ENCODE results near the gene SRGAP2B. TPM values are rescaled to one million over a fixed set of nuclear protein-coding genes. Genes with fewer than 3 reads are reported as not detected.
"Not testable (repeated sequence)": the region's sequence is repeated elsewhere in the genome, so short reads cannot be mapped to it uniquely, and the experiment has no call there.

The SRGAP2B gene
- total and polyA plus RNA-seq, 2 of the 4 experiments (the other 2 are of a cell fraction) = 15.9 to 50.7 TPM

DNA sequence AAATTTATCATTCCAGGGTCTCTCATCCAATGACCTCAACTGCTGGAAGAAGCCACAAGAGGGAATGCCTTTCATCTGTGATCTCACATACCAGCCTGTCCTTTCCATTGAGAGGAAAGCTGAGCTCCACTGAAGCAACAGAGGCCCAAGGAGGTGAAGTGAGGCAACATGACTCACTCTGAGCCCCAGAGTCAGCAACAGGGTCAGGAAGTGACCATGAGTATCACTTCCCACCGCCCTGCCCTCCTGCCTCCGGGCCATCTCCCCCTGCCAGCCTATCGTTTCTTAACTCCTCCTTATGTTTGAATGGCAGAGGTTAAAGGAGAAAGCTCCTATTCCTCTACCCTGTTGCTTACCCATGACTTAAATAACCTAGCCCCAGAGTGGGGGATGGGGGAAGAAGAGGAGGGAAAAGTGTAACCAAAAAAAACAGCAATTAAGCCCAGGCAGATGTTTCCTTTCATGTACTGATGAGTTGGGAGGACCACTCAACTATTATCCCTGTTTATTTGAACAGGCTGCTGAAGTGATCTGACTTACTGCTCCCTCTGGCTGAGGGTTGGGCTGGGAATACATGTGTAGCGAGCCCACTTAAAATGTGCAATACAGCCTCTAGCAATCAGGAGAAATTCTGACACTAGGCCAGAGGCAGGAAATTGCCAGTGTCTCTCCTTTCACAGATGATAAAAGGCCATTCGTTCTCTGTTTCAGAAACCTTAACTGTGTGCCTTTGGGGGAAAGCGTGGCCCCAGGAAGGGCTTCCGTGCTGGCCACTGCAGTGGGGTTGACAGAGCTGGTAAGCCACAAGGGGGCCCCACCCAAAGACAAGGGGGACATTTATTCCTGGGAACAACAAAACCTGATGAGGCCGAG, 177.7 kb downstream of the SRGAP2B start:
- CTCF ChIA-PET; H3K18ac ChIP-seq (ENCODE audit: low read depth, low read length); dilution Hi-C loops (cut with HindIII; ENCODE audit: low sequenced_read_pairs, unreplicated experiment): not testable (repeated sequence)

DNA sequence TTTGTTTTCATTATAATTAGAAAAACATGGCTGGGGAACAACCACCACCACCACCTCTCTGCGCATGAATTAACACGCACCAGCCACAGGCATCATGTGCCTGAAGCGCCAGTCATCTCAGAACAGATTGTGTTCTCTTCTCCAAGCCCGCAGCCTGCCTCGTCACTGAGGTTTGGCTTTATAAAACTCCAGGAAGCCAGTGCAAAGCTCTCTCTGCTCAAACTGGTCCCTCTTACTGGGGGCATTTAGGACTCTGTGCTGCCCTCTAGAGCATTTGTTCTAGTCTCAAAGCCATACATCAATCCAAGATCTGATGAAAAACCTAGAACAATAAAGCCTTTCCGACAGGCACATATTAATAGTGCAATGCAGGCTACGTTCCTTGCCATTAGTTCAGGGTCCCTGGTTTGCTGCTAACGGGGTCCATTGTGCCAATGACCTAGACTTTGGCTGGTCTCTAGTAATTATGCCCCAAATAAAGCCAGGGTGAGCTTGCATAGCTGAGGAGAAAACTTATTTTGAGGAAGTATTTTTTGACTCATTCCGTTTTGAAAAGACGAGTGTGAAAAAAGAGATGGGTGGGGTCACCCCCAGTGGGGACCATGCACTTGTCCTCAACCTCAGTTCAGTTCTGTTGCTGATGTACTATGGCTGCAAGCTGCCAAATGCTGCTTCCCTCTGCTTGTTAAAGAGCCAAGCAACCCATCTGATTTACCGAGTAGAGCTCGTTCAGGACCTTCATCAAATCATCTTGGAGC, 181.0 kb downstream of the SRGAP2B start:
- in situ Hi-C loops (cut with MboI; ENCODE audit: low sequenced_read_pairs); H3K4me2 ChIP-seq (ENCODE audit: low read depth, low read length); ATAC-seq (ENCODE audit: low read depth); H3K4me1 ChIP-seq (ENCODE audit: control insufficient read depth, insufficient read depth, low read length); H3K14ac ChIP-seq (replicated peaks; ENCODE audit: low read depth, low read length); H2BK5ac ChIP-seq (ENCODE audit: low read depth, low read length, poor library complexity, severe bottlenecking); H3K56ac ChIP-seq (ENCODE audit: extremely low read depth, insufficient read depth, low read length); H3K23ac ChIP-seq (ENCODE audit: low read depth, low read length); H4K5ac ChIP-seq (ENCODE audit: low read depth, low read length); H3K9me1 ChIP-seq (ENCODE audit: insufficient read depth, low read length); H3K79me1 ChIP-seq (ENCODE audit: low read depth in 1 of 2, low read length in 2 of 2); POLR2A ChIA-PET (ENCODE audit: unreplicated experiment); H3K9me3 ChIP-seq (ENCODE audit: control insufficient read depth, insufficient read depth, low read length); H3K9ac ChIP-seq (ENCODE audit: low read depth, low read length); H3K18ac ChIP-seq (ENCODE audit: low read depth, low read length); H2AFZ ChIP-seq (replicated peaks; ENCODE audit: low read length, poor library complexity); H2BK20ac ChIP-seq (ENCODE audit: low read depth, low read length); intact Hi-C loops (cut with micrococcal nuclease); H4K91ac ChIP-seq (ENCODE audit: insufficient read depth, low read depth, low read length); H3K27ac ChIP-seq (ENCODE audit: insufficient read depth, low read length); H3K27me3 ChIP-seq (ENCODE audit: control insufficient read depth, insufficient read depth, low read length); H4K20me1 ChIP-seq (ENCODE audit: insufficient read depth, low read length); H2AK9ac ChIP-seq (replicated peaks; ENCODE audit: low read depth, low read length, poor library complexity); CTCF ChIA-PET; DNase-seq; dilution Hi-C loops (cut with HindIII; ENCODE audit: low sequenced_read_pairs, unreplicated experiment); H3K4me3 ChIP-seq (ENCODE audit: insufficient read depth, low read depth, low read length); BruUV-seq (replicated peaks); H2AK5ac ChIP-seq (ENCODE audit: low read depth, low read length); H2BK120ac ChIP-seq (ENCODE audit: low read depth, low read length); H2BK15ac ChIP-seq (ENCODE audit: low read depth, low read length); H4K8ac ChIP-seq (ENCODE audit: low read depth in 2 of 2, low read length in 2 of 2); H3K36me3 ChIP-seq (ENCODE audit: control insufficient read depth, insufficient read depth, low read length); H3K4ac ChIP-seq (ENCODE audit: low read depth, low read length): not testable (repeated sequence)
- no CpG with 5 or more reads among the region's 12 CpGs for WGBS, 2 experiments (ENCODE audit: extremely low coverage in 2 of 2, insufficient read length in 1 of 2)

More for the DNA sequence above, 177.7 kb downstream of the SRGAP2B start:
- H2BK20ac ChIP-seq (ENCODE audit: low read depth, low read length); H3K23ac ChIP-seq (ENCODE audit: low read depth, low read length); H3K4me3 ChIP-seq (ENCODE audit: insufficient read depth, low read depth, low read length); H2BK15ac ChIP-seq (ENCODE audit: low read depth, low read length); H3K27me3 ChIP-seq (ENCODE audit: control insufficient read depth, insufficient read depth, low read length); H2AK9ac ChIP-seq (replicated peaks; ENCODE audit: low read depth, low read length, poor library complexity); H3K27ac ChIP-seq (ENCODE audit: insufficient read depth, low read length); H3K9me3 ChIP-seq (ENCODE audit: control insufficient read depth, insufficient read depth, low read length); H3K9me1 ChIP-seq (ENCODE audit: insufficient read depth, low read length); H3K9ac ChIP-seq (ENCODE audit: low read depth, low read length); H4K8ac ChIP-seq (ENCODE audit: low read depth in 2 of 2, low read length in 2 of 2); H4K5ac ChIP-seq (ENCODE audit: low read depth, low read length); DNase-seq; H2AFZ ChIP-seq (replicated peaks; ENCODE audit: low read length, poor library complexity); H2BK5ac ChIP-seq (ENCODE audit: low read depth, low read length, poor library complexity, severe bottlenecking); H3K79me1 ChIP-seq (ENCODE audit: low read depth in 1 of 2, low read length in 2 of 2); H4K91ac ChIP-seq (ENCODE audit: insufficient read depth, low read depth, low read length); H3K4me1 ChIP-seq (ENCODE audit: control insufficient read depth, insufficient read depth, low read length); in situ Hi-C loops (cut with MboI; ENCODE audit: low sequenced_read_pairs); BruUV-seq (replicated peaks); H3K56ac ChIP-seq (ENCODE audit: extremely low read depth, insufficient read depth, low read length); intact Hi-C loops (cut with micrococcal nuclease); H4K20me1 ChIP-seq (ENCODE audit: insufficient read depth, low read length); H3K36me3 ChIP-seq (ENCODE audit: control insufficient read depth, insufficient read depth, low read length); H3K14ac ChIP-seq (replicated peaks; ENCODE audit: low read depth, low read length); POLR2A ChIA-PET (ENCODE audit: unreplicated experiment); H2AK5ac ChIP-seq (ENCODE audit: low read depth, low read length); H3K4ac ChIP-seq (ENCODE audit: low read depth, low read length); H3K4me2 ChIP-seq (ENCODE audit: low read depth, low read length): not testable (repeated sequence)
- WGBS, 2 experiments (ENCODE audit: extremely low coverage in 2 of 2, insufficient read length in 1 of 2) = no CpG with 5 or more reads among the region's 8 CpGs
- 0 out of 2 replicates have a peak overlapping the region, but pooled peaks have one; percentile 54 for H2BK120ac ChIP-seq (ENCODE audit: low read depth, low read length)
- ATAC-seq (ENCODE audit: low read depth) = peak; percentile 75
